ENCODE results near the gene CYTH2. TPM values are rescaled to one million over a fixed set of nuclear protein-coding genes. Genes with fewer than 3 reads are reported as not detected.
A peak's percentile ranks its signal among the peaks of the same experiment; 100 is the strongest.

Gene CYTH2
- total and polyA plus RNA-seq, 9 of the 15 experiments (the other 6 are each of a cell fraction or from before 2014, with no cell fraction given): 1.8 to 45.2 (median 23.8) TPM

GRCh38 chr19:48510421-48511268, 41.5 kb downstream of the CYTH2 start (continued):
- no peak for TF ChIP-seq ZNF449 (CRISPR knock-in tag; IDR thresholded peaks at IDR 0.05)
- TF ChIP-seq E4F1 (CRISPR knock-in tag; IDR thresholded peaks at IDR 0.05; ENCODE audit: borderline replicate concordance): no peak
- no peak for TF ChIP-seq NONO (IDR thresholded peaks at IDR 0.05; ENCODE audit: low read depth in 2 of 2, low read length in 1 of 2)
- no peak for TF ChIP-seq ELK3 (CRISPR knock-in tag; IDR thresholded peaks at IDR 0.05)
- TF ChIP-seq SOX6 (IDR thresholded peaks at IDR 0.05): no peak
- no peak for TF ChIP-seq KHSRP (IDR thresholded peaks at IDR 0.05)
- TF ChIP-seq TFE3 (CRISPR knock-in tag; IDR thresholded peaks at IDR 0.05): no peak
- TF ChIP-seq ELF2 (CRISPR knock-in tag; IDR thresholded peaks at IDR 0.05): no peak
- no peak for TF ChIP-seq STAG1 (CRISPR knock-in tag; IDR thresholded peaks at IDR 0.05; ENCODE audit: borderline replicate concordance)
- TF ChIP-seq ZC3H8 (IDR thresholded peaks at IDR 0.05): no peak
- TF ChIP-seq PRDM10 (IDR thresholded peaks at IDR 0.05; ENCODE audit: partially characterized antibody): peak; percentile 91
- TF ChIP-seq CBFA2T2 (conservative IDR thresholded peaks at IDR 0.05): no peak
- no peak for TF ChIP-seq HSF4 (CRISPR knock-in tag; IDR thresholded peaks at IDR 0.05; ENCODE audit: borderline replicate concordance)

Data from K562 (cell line).